Breast epithelium (tissue), 3 donors: ENCODE data around the gene SIRT7.

Experiments used
- CTCF ChIP-seq, 3 donors: fragments of 450-650 bp; IDR thresholded peaks; one replicate each; pipeline ENCODE4 v1.5.1; 2016 to 2017; ENCODE audit warnings: antibody characterized with exemption in 3 of 3, mild to moderate bottlenecking in 3 of 3, moderate library complexity in 3 of 3
- POLR2A ChIP-seq: fragments of 450-650 bp; IDR thresholded peaks from one replicate; pipeline ENCODE4 v1.6.1; 2016; ENCODE audit warnings: antibody characterized with exemption, mild to moderate bottlenecking, moderate library complexity
- POLR2AphosphoS5 ChIP-seq, 3 donors: sonication (generic); formaldehyde crosslinking; IDR thresholded peaks; one replicate each; pipeline ENCODE4 v1.6.1; 2017; ENCODE audit warnings: antibody characterized with exemption in 3 of 3

- TF ChIP-seq POLR2A: no peak
- TF ChIP-seq CTCF (IDR thresholded peaks at IDR 0.05): no peak
- no peak for TF ChIP-seq POLR2AphosphoS5 (IDR thresholded peaks at IDR 0.05)
Observed at GRCh38 chr17:81950501-81950900, 32.5 kb upstream of the SIRT7 start.
